ENCODE data around the gene RASA3.

DNA sequence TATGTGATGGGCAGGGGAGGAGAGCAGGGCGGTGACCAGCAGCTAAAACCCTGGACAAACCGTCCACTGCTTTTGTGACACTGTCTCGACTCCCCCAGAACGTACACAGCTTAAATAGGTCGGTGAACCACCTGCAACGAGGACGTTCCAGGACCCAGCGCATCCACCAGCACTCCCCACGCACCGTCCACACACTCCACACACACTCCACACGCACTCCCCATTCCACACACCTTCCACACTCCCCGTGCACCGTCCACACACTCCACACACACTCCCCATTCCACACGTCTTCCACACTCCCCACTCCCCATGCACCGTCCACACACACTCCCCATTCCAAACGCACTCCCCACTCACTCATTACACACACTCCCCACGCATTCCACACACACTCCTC lies 120.3 kb downstream of the RASA3 start:
- no peak for TF ChIP-seq GTF2F1 (IDR thresholded peaks at IDR 0.05; ENCODE audit: low read depth, low read length)
- TF ChIP-seq, protein P1, sequence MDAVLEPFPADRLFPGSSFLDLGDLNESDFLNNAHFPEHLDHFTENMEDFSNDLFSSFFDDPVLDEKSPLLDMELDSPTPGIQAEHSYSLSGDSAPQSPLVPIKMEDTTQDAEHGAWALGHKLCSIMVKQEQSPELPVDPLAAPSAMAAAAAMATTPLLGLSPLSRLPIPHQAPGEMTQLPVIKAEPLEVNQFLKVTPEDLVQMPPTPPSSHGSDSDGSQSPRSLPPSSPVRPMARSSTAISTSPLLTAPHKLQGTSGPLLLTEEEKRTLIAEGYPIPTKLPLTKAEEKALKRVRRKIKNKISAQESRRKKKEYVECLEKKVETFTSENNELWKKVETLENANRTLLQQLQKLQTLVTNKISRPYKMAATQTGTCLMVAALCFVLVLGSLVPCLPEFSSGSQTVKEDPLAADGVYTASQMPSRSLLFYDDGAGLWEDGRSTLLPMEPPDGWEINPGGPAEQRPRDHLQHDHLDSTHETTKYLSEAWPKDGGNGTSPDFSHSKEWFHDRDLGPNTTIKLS (IDR thresholded peaks at IDR 0.05; ENCODE audit: borderline replicate concordance, low read depth) = no peak
- no peak for TF ChIP-seq ZNF583 (CRISPR knock-in tag; IDR thresholded peaks at IDR 0.05)
- TF ChIP-seq, protein P2, sequence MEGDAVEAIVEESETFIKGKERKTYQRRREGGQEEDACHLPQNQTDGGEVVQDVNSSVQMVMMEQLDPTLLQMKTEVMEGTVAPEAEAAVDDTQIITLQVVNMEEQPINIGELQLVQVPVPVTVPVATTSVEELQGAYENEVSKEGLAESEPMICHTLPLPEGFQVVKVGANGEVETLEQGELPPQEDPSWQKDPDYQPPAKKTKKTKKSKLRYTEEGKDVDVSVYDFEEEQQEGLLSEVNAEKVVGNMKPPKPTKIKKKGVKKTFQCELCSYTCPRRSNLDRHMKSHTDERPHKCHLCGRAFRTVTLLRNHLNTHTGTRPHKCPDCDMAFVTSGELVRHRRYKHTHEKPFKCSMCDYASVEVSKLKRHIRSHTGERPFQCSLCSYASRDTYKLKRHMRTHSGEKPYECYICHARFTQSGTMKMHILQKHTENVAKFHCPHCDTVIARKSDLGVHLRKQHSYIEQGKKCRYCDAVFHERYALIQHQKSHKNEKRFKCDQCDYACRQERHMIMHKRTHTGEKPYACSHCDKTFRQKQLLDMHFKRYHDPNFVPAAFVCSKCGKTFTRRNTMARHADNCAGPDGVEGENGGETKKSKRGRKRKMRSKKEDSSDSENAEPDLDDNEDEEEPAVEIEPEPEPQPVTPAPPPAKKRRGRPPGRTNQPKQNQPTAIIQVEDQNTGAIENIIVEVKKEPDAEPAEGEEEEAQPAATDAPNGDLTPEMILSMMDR (IDR thresholded peaks at IDR 0.05 in 2 of 3, conservative IDR thresholded peaks at IDR 0.05 in 1 of 3; ENCODE audit: insufficient read depth in 2 of 3, low read depth in 1 of 3, low read length in 3 of 3) = no peak
- TF ChIP-seq, protein P3, sequence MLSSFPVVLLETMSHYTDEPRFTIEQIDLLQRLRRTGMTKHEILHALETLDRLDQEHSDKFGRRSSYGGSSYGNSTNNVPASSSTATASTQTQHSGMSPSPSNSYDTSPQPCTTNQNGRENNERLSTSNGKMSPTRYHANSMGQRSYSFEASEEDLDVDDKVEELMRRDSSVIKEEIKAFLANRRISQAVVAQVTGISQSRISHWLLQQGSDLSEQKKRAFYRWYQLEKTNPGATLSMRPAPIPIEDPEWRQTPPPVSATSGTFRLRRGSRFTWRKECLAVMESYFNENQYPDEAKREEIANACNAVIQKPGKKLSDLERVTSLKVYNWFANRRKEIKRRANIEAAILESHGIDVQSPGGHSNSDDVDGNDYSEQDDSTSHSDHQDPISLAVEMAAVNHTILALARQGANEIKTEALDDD (IDR thresholded peaks at IDR 0.05) = no peak
- TF ChIP-seq SMAD1 (IDR thresholded peaks at IDR 0.05; ENCODE audit: low read depth, low read length, partially characterized antibody) = no peak
- no peak for TF ChIP-seq POLR2AphosphoS5 (IDR thresholded peaks at IDR 0.05; ENCODE audit: control insufficient read depth, insufficient read depth, low read depth, low read length)
- no peak for TF ChIP-seq YY1 (IDR thresholded peaks at IDR 0.05; ENCODE audit: borderline replicate concordance in 1 of 3, control insufficient read depth in 1 of 3, extremely low read depth in 1 of 3, insufficient read depth in 3 of 3, insufficient read length in 1 of 3, insufficient replicate concordance in 2 of 3, low read depth in 1 of 3, low read length in 2 of 3)
- TF ChIP-seq CBX2 (IDR thresholded peaks at IDR 0.05; ENCODE audit: insufficient read depth, low read length, poor library complexity, severe bottlenecking) = no peak
- TF ChIP-seq, protein P4, sequence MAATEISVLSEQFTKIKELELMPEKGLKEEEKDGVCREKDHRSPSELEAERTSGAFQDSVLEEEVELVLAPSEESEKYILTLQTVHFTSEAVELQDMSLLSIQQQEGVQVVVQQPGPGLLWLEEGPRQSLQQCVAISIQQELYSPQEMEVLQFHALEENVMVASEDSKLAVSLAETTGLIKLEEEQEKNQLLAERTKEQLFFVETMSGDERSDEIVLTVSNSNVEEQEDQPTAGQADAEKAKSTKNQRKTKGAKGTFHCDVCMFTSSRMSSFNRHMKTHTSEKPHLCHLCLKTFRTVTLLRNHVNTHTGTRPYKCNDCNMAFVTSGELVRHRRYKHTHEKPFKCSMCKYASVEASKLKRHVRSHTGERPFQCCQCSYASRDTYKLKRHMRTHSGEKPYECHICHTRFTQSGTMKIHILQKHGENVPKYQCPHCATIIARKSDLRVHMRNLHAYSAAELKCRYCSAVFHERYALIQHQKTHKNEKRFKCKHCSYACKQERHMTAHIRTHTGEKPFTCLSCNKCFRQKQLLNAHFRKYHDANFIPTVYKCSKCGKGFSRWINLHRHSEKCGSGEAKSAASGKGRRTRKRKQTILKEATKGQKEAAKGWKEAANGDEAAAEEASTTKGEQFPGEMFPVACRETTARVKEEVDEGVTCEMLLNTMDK (IDR thresholded peaks at IDR 0.05; ENCODE audit: borderline replicate concordance, insufficient read depth, low read depth, low read length, poor library complexity, severe bottlenecking) = no peak
- TF ChIP-seq, protein P5, sequence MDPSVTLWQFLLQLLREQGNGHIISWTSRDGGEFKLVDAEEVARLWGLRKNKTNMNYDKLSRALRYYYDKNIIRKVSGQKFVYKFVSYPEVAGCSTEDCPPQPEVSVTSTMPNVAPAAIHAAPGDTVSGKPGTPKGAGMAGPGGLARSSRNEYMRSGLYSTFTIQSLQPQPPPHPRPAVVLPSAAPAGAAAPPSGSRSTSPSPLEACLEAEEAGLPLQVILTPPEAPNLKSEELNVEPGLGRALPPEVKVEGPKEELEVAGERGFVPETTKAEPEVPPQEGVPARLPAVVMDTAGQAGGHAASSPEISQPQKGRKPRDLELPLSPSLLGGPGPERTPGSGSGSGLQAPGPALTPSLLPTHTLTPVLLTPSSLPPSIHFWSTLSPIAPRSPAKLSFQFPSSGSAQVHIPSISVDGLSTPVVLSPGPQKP (CRISPR knock-in tag; IDR thresholded peaks at IDR 0.05) = no peak

Measured in K562 (cell line).